DMS114 treated with DMSO at 0.1 percent for 48 hours (cell line): ENCODE data around the gene PDE7B.

ENCODE experiments used
- DNase-seq: peaks from one replicate; lab custom pipeline; 2025; ENCODE audit not compliant: unreplicated experiment; lab: John Stamatoyannopoulos, UW

PDE7B gene

GRCh38 chr6:135884136-135884535 lies 32.6 kb downstream of the PDE7B start:
- DNase-seq = no peak

GRCh38 chr6:135887069-135887468 lies 35.6 kb downstream of the PDE7B start:
- DNase-seq = no peak

GRCh38 chr6:135888818-135889217 lies 37.3 kb downstream of the PDE7B start:
- DNase-seq = no peak

DNA sequence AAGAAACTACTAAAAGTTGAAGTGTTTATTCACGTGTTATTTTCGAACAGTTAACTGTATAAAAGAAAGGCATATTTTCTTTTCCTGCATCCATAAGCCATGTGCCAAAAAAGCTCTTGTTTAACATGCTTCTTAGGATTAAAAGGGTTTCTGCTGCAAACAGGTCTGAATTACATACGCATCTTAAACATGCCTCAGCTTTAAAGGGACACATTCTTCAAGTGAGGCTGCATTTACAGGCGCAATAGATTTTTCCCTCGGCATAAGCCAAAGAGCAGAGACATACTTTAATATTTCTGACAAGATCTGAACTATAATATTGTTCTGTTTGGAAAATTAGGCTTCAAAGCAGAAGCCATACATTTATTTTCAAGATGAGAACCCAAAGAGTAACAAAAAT lies 39.4 kb downstream of the PDE7B start:
- DNase-seq = no peak

- DNase-seq = no peak
These were observed 40.2 kb downstream of the PDE7B start for GRCh38 chr6:135891710-135892109.

DNA sequence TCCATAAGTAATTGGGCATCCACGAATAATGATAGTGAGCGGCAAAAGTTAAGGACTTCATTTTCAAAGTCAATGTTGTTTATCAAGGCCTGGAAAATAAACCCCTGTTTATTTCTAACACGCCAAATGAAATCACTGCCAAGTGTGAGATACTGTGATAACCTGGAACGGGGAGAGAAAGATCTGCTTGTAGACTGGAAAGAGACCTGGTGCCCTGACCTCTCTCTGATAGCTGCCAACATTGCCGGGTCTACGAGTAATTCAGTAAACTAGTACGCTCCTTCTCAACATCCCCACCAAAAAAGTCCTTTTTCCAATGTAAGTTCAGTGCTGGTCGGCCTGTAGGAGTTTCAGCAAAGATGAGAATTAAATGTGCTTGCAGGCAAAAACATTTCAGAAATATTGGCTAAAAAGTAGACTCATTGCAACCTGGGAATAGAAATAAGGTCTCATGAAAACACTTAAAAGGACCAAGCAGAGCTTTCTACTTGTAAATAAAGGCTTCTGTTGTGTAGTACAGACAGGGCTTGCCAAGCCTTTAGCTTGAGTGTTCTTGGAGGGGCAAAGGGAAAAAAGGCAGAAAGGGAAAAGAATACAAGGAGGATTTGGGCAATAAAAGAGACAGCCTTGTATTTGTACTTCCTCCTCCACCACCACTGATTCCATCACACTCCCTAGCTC lies 43.9 kb downstream of the PDE7B start:
- no peak for DNase-seq

DNA sequence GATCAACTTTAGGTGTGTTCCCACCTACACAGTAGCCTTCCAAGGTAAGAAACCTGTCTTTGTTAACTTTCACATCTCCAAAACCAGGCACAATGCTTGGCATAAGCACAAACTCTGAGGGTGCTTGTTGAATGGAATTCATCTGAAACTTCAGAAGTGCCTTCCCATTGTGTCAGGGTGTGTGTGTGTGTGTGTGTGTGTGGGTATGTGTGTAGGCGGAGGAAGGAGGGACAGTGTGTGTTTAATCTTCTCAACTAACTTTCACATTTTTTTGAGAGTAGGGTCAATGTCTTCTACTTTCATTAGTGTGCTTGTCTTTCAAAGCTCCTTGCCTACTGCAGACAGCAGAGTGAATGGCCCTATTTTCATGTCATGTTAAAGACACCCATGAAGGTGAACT lies 45.6 kb downstream of the PDE7B start:
- DNase-seq = no peak

- DNase-seq = no peak
These were observed 50.4 kb downstream of the PDE7B start for GRCh38 chr6:135901774-135902524.

DNA sequence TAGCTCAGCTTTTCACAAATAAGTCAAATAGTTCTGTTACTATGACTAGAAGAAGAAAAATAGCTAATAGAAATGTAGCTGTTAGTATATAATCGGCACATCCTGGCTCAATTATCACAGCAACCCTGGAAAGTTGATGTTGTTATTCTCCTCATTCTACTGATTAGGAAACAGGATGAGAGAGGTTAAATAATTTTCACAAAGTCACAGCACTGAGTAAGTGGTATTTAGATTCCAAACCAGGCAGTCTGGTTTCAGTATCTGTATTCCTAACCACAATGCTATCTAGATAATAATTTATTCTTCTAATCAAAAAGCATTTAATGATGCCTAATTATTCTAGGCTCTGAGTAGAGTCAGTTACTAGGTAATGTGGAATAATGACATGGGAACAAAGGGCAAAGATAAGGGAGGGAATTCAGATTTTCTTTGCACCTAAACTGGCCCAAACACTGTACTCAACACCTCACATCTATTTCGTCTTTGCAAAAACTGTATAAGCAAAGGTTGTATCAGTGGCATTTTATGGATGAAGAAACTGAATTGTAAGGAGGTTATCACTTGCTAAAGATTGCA lies 51.3 kb downstream of the PDE7B start:
- DNase-seq = no peak

GRCh38 chr6:135904666-135905065 lies 53.2 kb downstream of the PDE7B start:
- no peak for DNase-seq

DNA sequence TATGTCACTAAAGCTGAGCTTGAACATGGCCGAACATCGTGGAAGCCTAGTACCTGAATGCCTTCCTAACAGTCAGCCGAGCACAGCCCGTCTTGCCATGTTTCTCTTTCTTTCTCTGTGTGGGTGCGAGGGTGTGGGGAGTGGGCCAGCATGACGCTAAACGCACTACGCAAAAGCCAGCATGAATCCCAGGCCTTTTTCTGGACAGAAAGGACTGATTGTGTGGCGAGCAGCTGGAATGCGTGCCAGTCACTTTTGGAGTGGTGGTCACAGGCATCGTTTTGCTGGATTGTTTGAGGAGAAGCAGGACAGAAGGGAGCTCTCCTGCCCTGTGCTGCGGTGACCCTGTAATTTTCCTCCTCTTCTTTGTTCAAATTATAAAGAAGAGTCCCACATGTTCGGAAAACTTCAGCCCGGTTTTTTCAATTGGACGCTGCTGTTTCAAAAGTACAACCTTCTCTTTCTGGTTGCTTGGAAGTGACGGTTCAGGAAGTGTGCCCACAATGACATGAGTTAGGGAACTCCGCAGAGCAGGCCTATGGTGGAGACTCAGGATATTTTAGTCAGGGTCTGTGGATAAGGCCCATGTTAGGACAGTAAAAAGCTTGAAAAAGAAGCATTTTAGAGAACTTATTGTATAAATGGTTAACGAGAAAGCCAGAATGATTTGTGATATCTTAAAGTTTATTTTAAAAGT lies 54.3 kb downstream of the PDE7B start:
- no peak for DNase-seq

DNA sequence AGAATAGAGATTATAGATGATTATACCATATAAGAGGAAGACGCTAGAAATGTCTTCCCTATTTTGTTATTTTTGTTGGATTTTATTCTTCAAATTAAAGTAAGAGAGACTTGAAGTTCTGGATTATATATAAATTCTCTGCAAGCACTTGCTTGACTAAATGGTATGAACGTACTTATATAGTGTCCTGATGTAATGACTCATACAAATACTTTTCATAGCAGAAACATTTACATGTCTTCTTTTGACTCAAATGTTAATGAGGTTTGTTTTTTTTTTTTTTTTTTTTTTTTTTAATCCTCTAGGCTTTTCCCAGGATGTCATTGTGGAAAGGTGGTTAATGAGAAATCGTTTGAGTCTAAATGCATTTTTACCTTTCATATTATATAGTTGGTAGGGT lies 55.0 kb downstream of the PDE7B start:
- DNase-seq = no peak

DNA sequence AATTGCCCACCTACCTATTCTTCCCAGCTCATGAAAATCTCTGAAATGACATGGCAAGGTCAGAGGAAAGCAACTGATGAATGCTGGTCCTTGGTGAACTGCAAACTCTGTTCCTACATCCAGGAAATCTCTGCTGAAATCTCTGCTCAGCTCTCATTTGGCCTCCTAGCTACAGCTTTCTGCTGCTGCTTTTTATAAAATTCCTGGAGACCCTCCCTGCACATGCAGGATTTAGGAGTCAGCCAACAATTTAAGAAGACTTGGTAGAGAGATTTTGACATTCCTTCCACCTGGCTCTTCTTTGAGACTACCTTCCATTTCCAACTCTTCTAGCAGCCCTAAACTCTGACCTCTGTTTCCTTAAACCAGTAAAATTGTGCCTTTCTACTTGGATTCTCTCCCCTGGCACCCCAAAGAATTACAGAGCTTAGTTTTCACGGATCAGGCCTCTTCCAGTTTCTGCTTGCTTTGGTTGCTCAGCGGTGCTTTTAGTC lies 55.5 kb downstream of the PDE7B start:
- no peak for DNase-seq

- DNase-seq = no peak
These were observed 58.4 kb downstream of the PDE7B start for GRCh38 chr6:135909737-135910387.

DNA sequence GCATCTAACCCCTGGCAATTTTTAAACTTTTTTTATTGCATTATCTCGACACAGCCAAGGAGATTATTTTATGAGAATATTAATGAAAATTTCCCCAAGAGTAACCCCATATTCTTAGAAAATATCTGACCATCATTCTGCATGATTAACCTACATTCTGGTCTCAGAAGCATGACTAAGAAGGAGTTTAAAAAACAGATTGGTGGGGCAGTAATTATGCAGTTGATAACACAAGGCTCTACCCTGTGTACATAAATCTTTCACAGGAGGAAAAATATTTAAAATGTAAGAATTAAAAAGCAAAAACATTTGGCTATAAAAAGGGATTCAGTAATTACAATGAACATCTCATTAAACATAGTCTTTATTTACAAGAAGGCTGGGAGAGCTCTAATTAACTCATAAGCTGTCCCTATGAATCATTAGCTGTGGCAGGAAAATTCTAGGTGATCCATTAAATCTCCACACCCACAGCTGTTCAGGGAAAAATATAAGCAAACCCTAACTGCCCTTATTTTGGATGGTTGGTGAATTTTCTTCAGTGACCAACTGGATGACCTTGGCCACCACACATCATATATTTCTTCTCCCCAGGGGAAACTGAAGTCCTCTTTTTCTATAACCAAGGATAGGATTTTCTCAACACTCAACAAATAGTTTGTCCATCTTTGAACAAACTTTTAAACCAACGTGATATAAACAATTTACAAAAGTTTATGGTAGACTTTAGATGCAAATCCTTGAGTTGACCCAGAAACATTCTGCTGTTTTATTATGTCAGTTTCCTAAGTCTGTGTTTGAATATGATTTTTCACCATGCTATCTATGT lies 59.5 kb downstream of the PDE7B start:
- no peak for DNase-seq

DNA sequence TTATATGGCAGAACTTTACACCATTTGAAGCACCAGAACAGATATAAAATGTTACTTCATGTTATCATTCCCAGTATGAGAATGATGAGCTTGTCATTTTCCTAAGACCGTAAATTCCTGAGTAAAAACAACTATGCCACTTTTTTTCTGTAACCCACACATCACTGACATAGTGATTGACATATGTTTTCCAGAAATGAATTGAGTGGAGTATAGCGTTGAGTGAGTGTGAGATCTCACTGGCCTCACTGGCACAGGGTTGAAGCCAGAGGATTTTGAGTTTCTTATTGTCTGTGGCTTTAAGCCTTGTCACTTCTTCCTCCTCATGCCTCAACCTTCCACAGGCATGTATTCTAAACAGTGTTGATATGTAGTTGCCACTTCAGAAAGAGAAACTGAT lies 62.3 kb downstream of the PDE7B start:
- DNase-seq = no peak

DNA sequence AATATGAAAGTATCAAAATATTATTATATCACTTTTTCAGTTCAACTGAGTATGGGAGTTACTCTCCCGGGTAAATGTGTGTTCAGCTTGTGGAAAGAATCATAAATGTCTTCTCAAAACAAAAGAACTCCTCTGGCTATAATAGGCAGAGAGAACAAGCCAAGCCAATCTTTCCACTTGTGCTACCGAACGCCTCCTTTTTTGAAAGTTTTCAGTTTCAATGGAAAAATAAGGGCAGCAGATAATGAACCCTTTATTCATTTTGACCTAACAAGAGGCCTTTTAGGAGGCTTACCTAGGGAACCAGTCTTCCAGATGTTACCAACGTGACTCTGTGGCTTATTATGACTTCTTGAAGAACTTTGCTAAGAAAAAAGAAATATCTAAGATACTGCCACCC lies 67.5 kb downstream of the PDE7B start:
- no peak for DNase-seq

DNA sequence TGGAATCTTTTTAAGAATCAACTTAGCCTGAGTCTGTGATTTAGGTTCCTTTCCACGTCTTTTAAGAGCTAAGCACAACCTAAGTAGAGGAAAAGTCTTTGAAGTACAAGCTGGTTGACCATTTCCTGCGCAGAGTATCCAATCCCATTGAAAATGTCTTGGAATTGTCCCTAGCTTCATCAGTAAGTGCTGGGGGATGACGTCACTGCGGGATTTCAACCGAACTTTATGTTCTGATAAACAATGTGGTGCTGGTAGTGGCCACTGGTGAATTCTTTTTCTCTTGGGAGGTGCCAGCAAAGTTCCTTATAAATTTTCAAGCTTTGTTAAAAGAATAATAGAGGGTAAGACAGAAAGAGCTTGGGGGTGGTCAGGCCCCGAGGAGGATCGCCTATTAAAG lies 69.2 kb downstream of the PDE7B start:
- no peak for DNase-seq

- no peak for DNase-seq
These were observed 69.7 kb downstream of the PDE7B start for GRCh38 chr6:135921188-135921587.

GRCh38 chr6:135922174-135922573 lies 70.7 kb downstream of the PDE7B start:
- DNase-seq = no peak
